Stimulated activated CD8-positive, alpha-beta memory T cell treated with anti-CD3 and anti-CD28 coated beads, Interleukin-4, amount 100 ng/mL, for 24 hours (primary cell): Measurements from ENCODE around the gene MRPS24.
"Not testable (repeated sequence)": the region's sequence is repeated elsewhere in the genome, so short reads cannot be mapped to it uniquely, and the experiment has no call there.

Experiments
- DNase-seq: peaks from one replicate; pipeline ENCODE4 v3.0.0-alpha.2; 2020; ENCODE audit warnings: low read depth

Gene MRPS24

GRCh38 chr7:43869006-43869866, at the start of gene MRPS24:
Gene MRPS24 (minus strand): TSS chr7:43869517. CDS start chr7:43869495, 22 bp downstream.
- peak; percentile 93 for DNase-seq

GRCh38 chr7:43915907-43916306, 46.6 kb upstream of the MRPS24 start:
- DNase-seq, result no peak

- DNase-seq, result no peak
These were observed 45.5 kb upstream of the MRPS24 start for GRCh38 chr7:43914795-43915194.

GRCh38 chr7:43906331-43907010, 37.2 kb upstream of the MRPS24 start, which contains the start of gene URGCP:
Gene URGCP (minus strand): TSS chr7:43906596. CDS start chr7:43906575, 21 bp downstream.
- DNase-seq, result peak; percentile 34

GRCh38 chr7:43905956-43906330, 36.6 kb upstream of the MRPS24 start:
- DNase-seq, result no peak

GRCh38 chr7:43905209-43905946, 36.1 kb upstream of the MRPS24 start:
- no peak for DNase-seq

GRCh38 chr7:43904533-43905208, 35.4 kb upstream of the MRPS24 start:
- DNase-seq, result no peak

- no peak for DNase-seq
These were observed 33.3 kb upstream of the MRPS24 start for GRCh38 chr7:43902542-43903054.

GRCh38 chr7:43898571-43898970, 29.3 kb upstream of the MRPS24 start:
- not testable (repeated sequence) for DNase-seq

GRCh38 chr7:43895847-43896415, 26.6 kb upstream of the MRPS24 start:
- DNase-seq, result no peak

GRCh38 chr7:43891069-43891955, 22.0 kb upstream of the MRPS24 start:
- DNase-seq, result no peak

- no peak for DNase-seq
These were observed 21.2 kb upstream of the MRPS24 start for GRCh38 chr7:43890468-43890867.

GRCh38 chr7:43888993-43889945, 20.0 kb upstream of the MRPS24 start:
- no peak for DNase-seq

GRCh38 chr7:43884617-43885016, 15.3 kb upstream of the MRPS24 start:
- no peak for DNase-seq

- no peak for DNase-seq
These were observed 14.9 kb upstream of the MRPS24 start for GRCh38 chr7:43884209-43884608.

GRCh38 chr7:43880596-43880995, 11.3 kb upstream of the MRPS24 start:
- no peak for DNase-seq

GRCh38 chr7:43879477-43879876, 10.2 kb upstream of the MRPS24 start:
- DNase-seq, result no peak

GRCh38 chr7:43878867-43879266, 9.6 kb upstream of the MRPS24 start:
- DNase-seq, result no peak
